Heart left ventricle (tissue), 13 donors: ENCODE results near the gene CERS5.

Experiments
- CTCF ChIP-seq, 12 donors: fragments of 200-600 bp; sonication (generic) in 4 of 12; IDR thresholded peaks; one replicate each; pipeline versions ENCODE4 v1.5.0 to v1.8.0; 2018 to 2022; ENCODE audit warnings: antibody characterized with exemption in 12 of 12, mild to moderate bottlenecking in 5 of 12
- POLR2A ChIP-seq, 2 donors: fragments of 450-650 bp; IDR thresholded peaks; one replicate each; pipeline ENCODE4 v1.6.1; 2017; ENCODE audit warnings: antibody characterized with exemption in 2 of 2, mild to moderate bottlenecking in 2 of 2, moderate library complexity in 2 of 2
- donor health status: ischemic (EF 13 %, LVEDD 7.1; RV severe dilation, severe dysfunction).
- donor health status: DM: no; HTN: yes; CAD: no.
- donor health status: DM: no; HTN: no; CAD: no.
- donor health status: ischemic (EF 25% LVEDD 6.9; RV normal size, moderate dysfunction).
- donor health status: ischemic (EF 25% LVEDD 5.7; RV mildly dilated, moderate dysfunction).
- donor health status: ischemic (EF 35%, LVEDD 5.7; RV mildly dilated, moderate dysfunction).
- donor health status: nonischemic (EF 11% LVEDD 7.7; RV severe dilation, severe dysfunction).
- donor health status: DM: yes; HTN: yes; CAD: no.
- donor health status: PGD.
- donor health status: ischemic (EF 29% LVEDD 5.4; RV normal size, mild dysfunction).
- donor health status: nonischemic (EF 23%, LVEDD 6.1; RV moderate dilation, normal function).

- no peak for TF ChIP-seq CTCF (IDR thresholded peaks at IDR 0.05)
- no peak for TF ChIP-seq POLR2A (IDR thresholded peaks at IDR 0.05)
These were observed 29.4 kb upstream of the CERS5 start for GRCh38 chr12:50196537-50196936.
